PC-9 (cell line): ENCODE measurements around the gene H6PD. TPM values are rescaled to one million over a fixed set of nuclear protein-coding genes. Genes with fewer than 3 reads are reported as not detected.

ENCODE experiments used
- BruUV-seq: library from RNA; stranded (reverse); fragments of 400-500 nt; replicated peaks from 2 replicates; lab custom pipeline; 2021; lab: Mats Ljungman, UMichigan
- CTCF ChIA-PET: fragments of 300-600 bp; sonication (Branson Sonifier 250); formaldehyde crosslinking; loops from one replicate; lab custom pipeline; 2022; ENCODE audit warnings: antibody characterized with exemption; lab: Charles Lee
- POLR2A ChIA-PET: fragments of 300-600 bp; sonication (Branson Sonifier 250); formaldehyde crosslinking; loops from one replicate; lab custom pipeline; 2022; ENCODE audit warnings: antibody characterized with exemption; ENCODE audit not compliant: unreplicated experiment; lab: Charles Lee
- DNase-seq, 2 experiments: peaks; one replicate each; pipeline versions ENCODE4 v3.0.0 to v3.0.0-alpha.2; 2015 to 2022; ENCODE audit warnings: mixed read lengths in 1 of 2
- H2AFZ ChIP-seq: fragments of 200-600 bp; sonication (generic); 2 replicates; pipeline ENCODE4 v1.8.1; 2017; ENCODE audit warnings: antibody characterized with exemption
- H3F3A ChIP-seq: fragments of 200-600 bp; sonication (generic); 2 replicates; pipeline ENCODE4 v1.8.1; 2017; ENCODE audit warnings: antibody characterized with exemption, mild to moderate bottlenecking, low read depth; ENCODE audit not compliant: insufficient read depth
- H3K27ac ChIP-seq: fragments of 200-600 bp; sonication (generic); 2 replicates; pipeline ENCODE4 v1.6.1; 2016; ENCODE audit warnings: mixed run types
- H3K27me3 ChIP-seq: fragments of 200-600 bp; sonication (generic); 2 replicates; pipeline ENCODE4 v1.6.1; 2016; ENCODE audit warnings: low read depth, mixed run types; ENCODE audit not compliant: insufficient read depth
- H3K36me3 ChIP-seq: fragments of 200-600 bp; sonication (generic); 2 replicates; pipeline ENCODE4 v1.6.1; 2016; ENCODE audit warnings: low read depth, mixed run types
- H3K4me1 ChIP-seq: fragments of 200-600 bp; sonication (generic); replicated peaks from 2 replicates; pipeline ENCODE4 v1.6.1; 2016; ENCODE audit warnings: mixed run types; ENCODE audit not compliant: insufficient read depth
- H3K4me2 ChIP-seq: fragments of 200-600 bp; sonication (generic); 2 replicates; pipeline ENCODE4 v1.6.1; 2017; ENCODE audit warnings: mixed run types
- H3K4me3 ChIP-seq: fragments of 200-600 bp; sonication (generic); 2 replicates; pipeline ENCODE4 v1.6.1; 2016; ENCODE audit warnings: mixed run types
- H3K79me2 ChIP-seq: fragments of 200-600 bp; sonication (generic); 2 replicates; pipeline ENCODE4 v1.6.1; 2017; ENCODE audit warnings: low read depth, mixed run types
- H3K9me2 ChIP-seq: fragments of 200-600 bp; sonication (generic); 2 replicates; pipeline ENCODE4 v1.8.1; 2017; ENCODE audit warnings: mild to moderate bottlenecking; ENCODE audit not compliant: insufficient read depth
- H3K9me3 ChIP-seq: fragments of 200-600 bp; sonication (generic); 2 replicates; pipeline ENCODE4 v1.8.1; 2016; ENCODE audit warnings: low read depth; ENCODE audit not compliant: insufficient read depth
- H4K20me1 ChIP-seq: fragments of 200-600 bp; sonication (generic); 2 replicates; pipeline ENCODE4 v1.8.1; 2017; ENCODE audit not compliant: insufficient read depth
- EZH2 ChIP-seq: fragments of 200-600 bp; sonication (generic); IDR thresholded peaks from 2 replicates; pipeline ENCODE4 v1.8.0; 2017; ENCODE audit warnings: antibody characterized with exemption, low read depth
- intact Hi-C: fragments of 100-400 bp; cut with micrococcal nuclease; formaldehyde crosslinking; loops from one replicate; pipeline ENCODE4 v1.10.0; 2022; ENCODE audit not compliant: unreplicated experiment
- total RNA-seq: library from RNA; stranded (reverse); gene quantifications from 2 replicates; pipeline ENCODE4 v1.2.3, GENCODE V29; 2021
- TF ChIP-seq, protein P1 (sequence below): fragments of 200-600 bp; sonication (generic); conservative IDR thresholded peaks from 2 replicates; pipeline ENCODE4 v1.6.1; 2017; ENCODE audit warnings: mixed run types, antibody characterized with exemption, mild to moderate bottlenecking, moderate library complexity

H6PD gene
- total RNA-seq, 1 experiment from 2014 or later: 31.1 TPM

DNA sequence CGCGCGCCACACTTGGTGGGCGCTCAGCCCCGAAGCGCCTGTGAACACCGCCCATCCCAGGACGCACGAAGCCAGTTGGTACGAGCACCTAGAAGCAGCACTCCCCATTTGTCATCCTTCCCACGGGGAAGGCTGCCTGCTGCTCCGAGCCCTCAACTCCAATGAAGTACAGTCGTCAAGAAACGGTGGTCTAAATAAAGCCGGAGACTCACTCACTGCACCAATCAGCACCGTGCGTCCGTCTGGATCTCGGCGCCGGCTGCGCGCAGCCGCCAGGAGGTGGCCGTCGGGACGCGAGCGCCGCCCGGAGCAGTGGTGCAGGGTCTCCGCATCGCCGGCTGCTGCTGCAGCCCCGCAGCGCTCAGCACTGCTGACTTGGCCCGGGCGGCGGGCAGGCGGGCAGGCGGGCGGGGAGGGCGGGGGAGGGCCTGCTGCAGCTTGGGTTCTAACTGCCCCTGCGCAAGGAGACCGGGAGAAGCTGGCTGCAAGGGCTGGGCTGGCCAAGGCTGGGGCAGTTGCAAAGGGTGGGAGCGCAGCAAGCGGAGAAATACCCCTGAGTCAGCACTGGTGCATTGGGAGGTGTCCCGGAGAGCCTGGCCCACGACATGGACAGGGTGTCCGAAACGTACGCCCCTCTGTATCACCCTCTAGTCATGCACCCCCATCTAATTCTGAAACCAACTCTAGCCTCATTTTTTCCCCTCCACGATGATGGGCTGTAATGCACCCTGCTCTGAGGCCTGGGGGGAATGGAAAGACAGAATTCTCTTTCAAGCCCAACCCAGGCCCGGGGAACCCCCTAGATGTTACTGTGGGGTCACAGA, 35.8 kb upstream of the H6PD start:
- H3K9me3 ChIP-seq: no peaks in the 10 kb centered on the region
- POLR2A ChIA-PET: no interaction called here

DNA sequence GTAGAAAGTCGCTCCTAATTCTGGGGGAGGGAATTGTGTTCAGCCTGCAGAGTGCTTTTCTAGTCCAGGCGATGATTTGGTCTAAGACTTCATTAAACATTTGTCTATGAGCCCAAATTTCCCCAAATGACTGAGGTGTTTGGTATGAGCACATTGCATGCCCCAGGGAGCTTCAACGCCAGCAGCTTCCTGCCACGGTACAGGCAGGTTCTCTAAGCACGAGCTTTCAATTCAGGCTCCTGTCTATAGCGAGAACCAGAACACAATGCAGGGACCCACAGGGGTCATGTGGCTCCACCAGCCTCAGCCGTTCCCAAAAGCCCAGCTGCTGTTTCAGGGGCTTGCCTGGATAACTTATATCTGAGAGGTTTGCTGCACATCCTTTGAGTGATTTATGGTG, 34.1 kb upstream of the H6PD start:
- Histone ChIP-seq H3K27me3 (peaks cover 30% of the 10 kb centered on the region; the same call in 1 of the 2 replicates), H3K9me3 (no peaks in the 10 kb centered on the region), H3K4me1 (peaks cover 3% of the 10 kb centered on the region; the same call in 1 of the 2 replicates), H2AFZ (no peak overlapping the region), H3F3A (peaks cover 5% of the 10 kb centered on the region; the same call in 1 of the 2 replicates), H3K79me2 (no peaks in the 10 kb centered on the region), H4K20me1 (no peaks in the 10 kb centered on the region), H3K9me2 (no peaks in the 10 kb centered on the region), H3K4me3 (no peak overlapping the region), H3K27ac (no peak overlapping the region), H3K36me3 (no peaks in the 10 kb centered on the region), H3K4me2 (no peak overlapping the region)
- TF ChIP-seq, protein P1, sequence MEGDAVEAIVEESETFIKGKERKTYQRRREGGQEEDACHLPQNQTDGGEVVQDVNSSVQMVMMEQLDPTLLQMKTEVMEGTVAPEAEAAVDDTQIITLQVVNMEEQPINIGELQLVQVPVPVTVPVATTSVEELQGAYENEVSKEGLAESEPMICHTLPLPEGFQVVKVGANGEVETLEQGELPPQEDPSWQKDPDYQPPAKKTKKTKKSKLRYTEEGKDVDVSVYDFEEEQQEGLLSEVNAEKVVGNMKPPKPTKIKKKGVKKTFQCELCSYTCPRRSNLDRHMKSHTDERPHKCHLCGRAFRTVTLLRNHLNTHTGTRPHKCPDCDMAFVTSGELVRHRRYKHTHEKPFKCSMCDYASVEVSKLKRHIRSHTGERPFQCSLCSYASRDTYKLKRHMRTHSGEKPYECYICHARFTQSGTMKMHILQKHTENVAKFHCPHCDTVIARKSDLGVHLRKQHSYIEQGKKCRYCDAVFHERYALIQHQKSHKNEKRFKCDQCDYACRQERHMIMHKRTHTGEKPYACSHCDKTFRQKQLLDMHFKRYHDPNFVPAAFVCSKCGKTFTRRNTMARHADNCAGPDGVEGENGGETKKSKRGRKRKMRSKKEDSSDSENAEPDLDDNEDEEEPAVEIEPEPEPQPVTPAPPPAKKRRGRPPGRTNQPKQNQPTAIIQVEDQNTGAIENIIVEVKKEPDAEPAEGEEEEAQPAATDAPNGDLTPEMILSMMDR: no peak
- TF ChIP-seq EZH2: no peak
- DNase-seq: no peak
- no TSS peak for BruUV-seq
- intact Hi-C loops: no loop called here
- CTCF ChIA-PET: interaction anchor here (0.7 kb wide), 1 partner anchor 13 kb away, joined by 3 read pairs; no protein-coding TSS in a partner anchor
- POLR2A ChIA-PET: interaction anchor here (0.6 kb wide), 2 partner anchors 70 to 292 kb away, joined by 3 read pairs; no protein-coding TSS in a partner anchor

More for the DNA sequence above, 35.8 kb upstream of the H6PD start:
- Histone ChIP-seq H3K27ac (no peak overlapping the region), H4K20me1 (no peaks in the 10 kb centered on the region), H3K4me1 (peaks cover 9% of the 10 kb centered on the region), H3K4me2 (no peak overlapping the region), H3K27me3 (peaks cover 21% of the 10 kb centered on the region; the same call in 1 of the 2 replicates), H3K4me3 (no peak overlapping the region), H3K9me2 (no peaks in the 10 kb centered on the region), H3K79me2 (no peaks in the 10 kb centered on the region), H3F3A (peaks cover 5% of the 10 kb centered on the region; the same call in 1 of the 2 replicates), H3K36me3 (no peaks in the 10 kb centered on the region), H2AFZ (no peak overlapping the region)
- CTCF ChIA-PET: no interaction called here
- intact Hi-C loops: loop anchor here (5.0 kb wide), 1 partner anchor 71 kb away; the partner anchor contains the start of gene GPR157
- no peak for DNase-seq
- no TSS peak for BruUV-seq
- TF ChIP-seq, protein P1: no peak
- TF ChIP-seq EZH2: no peak

DNA sequence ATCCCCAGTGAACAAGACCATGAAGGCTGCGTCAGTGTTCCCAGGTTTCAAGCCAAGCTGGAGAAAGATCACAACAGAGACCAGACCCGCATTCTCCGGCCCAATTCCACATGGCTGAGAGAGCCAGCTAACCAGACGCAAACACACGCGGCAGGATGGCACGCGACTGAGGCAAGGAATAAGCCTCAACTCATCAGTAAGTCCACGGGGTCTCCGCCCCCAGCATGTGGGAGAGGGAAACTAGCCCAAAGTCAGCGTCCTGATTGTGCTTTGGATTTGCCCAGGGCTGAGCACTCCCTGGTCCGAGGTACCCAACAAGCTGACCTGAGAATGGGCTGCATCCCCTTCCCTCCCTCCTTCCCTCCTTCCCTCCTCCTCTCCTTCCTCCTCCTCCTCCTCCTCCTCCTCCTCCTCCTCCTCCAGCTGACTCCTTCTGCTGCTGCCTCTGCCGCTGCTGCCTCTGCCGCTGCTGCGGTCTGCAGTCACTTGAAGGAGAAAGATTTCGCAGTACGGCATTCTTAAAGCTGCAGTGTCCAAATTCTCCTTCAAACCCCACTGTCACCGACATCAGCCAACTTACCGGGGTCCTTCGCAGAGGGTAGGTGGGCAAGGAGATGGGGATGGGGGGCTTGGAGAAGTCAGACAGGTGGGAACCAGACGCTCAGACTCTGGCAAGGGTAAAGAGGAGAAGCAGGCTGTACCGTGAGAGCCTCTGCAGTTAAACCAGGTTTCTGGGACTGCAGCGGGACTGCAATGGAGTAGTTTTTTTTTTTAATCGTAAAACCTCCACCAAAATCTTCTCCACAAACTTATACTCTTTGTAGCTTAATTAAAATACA, 33.0 kb upstream of the H6PD start:
- Histone ChIP-seq H3K4me2 (peak overlapping the region; percentile 98), H2AFZ (no peak overlapping the region), H3K36me3 (no peaks in the 10 kb centered on the region), H3K27ac (no peak overlapping the region), H3K4me1 (peaks cover 2% of the 10 kb centered on the region; the same call in 1 of the 2 replicates), H3F3A (peaks cover 4% of the 10 kb centered on the region; the same call in 1 of the 2 replicates), H3K4me3 (peak overlapping the region; percentile 54; the same call in 1 of the 2 replicates), H3K9me2 (no peaks in the 10 kb centered on the region), H3K79me2 (no peaks in the 10 kb centered on the region), H3K27me3 (peaks cover 30% of the 10 kb centered on the region; the same call in 1 of the 2 replicates), H4K20me1 (no peaks in the 10 kb centered on the region), H3K9me3 (no peaks in the 10 kb centered on the region)
- no peak for TF ChIP-seq EZH2
- TF ChIP-seq, protein P1: no peak
- intact Hi-C loops: no loop called here
- ChIA-PET CTCF (interaction anchor here (0.6 kb wide), 4 partner anchors 24 to 242 kb away, joined by 3 to 4 read pairs (median 3); no protein-coding TSS in a partner anchor), POLR2A (no interaction called here)
- no TSS peak for BruUV-seq
- DNase-seq: peak in 1 of 2 experiments; percentile 19
